Measurements from ENCODE around the gene PCDHB13. TPM values are rescaled to one million over a fixed set of nuclear protein-coding genes. Genes with fewer than 3 reads are reported as not detected.
"Not testable (repeated sequence)": the region's sequence is repeated elsewhere in the genome, so short reads cannot be mapped to it uniquely, and the experiment has no call there.

The PCDHB13 gene
- total and polyA plus RNA-seq, 4 experiments from 2014 or later = 0.09 to 0.11 TPM; not detected in 2

GRCh38 chr5:141247434-141247833 lies 33.7 kb downstream of the PCDHB13 start:
- POLR2A ChIA-PET (ENCODE audit: partially characterized antibody); H3K4me1 ChIP-seq (ENCODE audit: insufficient read depth, low read length); H3K4me1 Mint-ChIP-seq; H3K4me3 ChIP-seq (ENCODE audit: low read length in 2 of 2); intact Hi-C loops (cut with micrococcal nuclease); DNase-seq; H3K27me3 ChIP-seq (ENCODE audit: insufficient read depth, low read length); H3K27ac ChIP-seq (ENCODE audit: low read depth, low read length); H3K36me3 ChIP-seq (ENCODE audit: insufficient read depth, low read length): not testable (repeated sequence)
- peak overlapping the region in 1 of 8 donors; percentile 7 for H3K4me3 Mint-ChIP-seq
- peaks cover 10 to 93% (median 85%) of the 10 kb centered on the region in 8 donors for H3K9me3 Mint-ChIP-seq
- H3K36me3 Mint-ChIP-seq = peaks cover 16 to 19% of the 10 kb centered on the region in 2 donors
- peaks cover 2 to 31% of the 10 kb centered on the region in 2 donors for H3K9me3 ChIP-seq (ENCODE audit: control insufficient read depth in 1 of 2, low read length in 2 of 2)
- H3K27me3 Mint-ChIP-seq = peaks cover 5 to 13% of the 10 kb centered on the region in 2 donors
- CTCF ChIA-PET (ENCODE audit: partially characterized antibody) = interaction anchor here (1.4 kb wide), 1 partner anchor 65 kb away, joined by 3 read pairs; no protein-coding TSS in a partner anchor
- H3K27ac Mint-ChIP-seq = peak overlapping the region in 1 of 7 donors; percentile 35

GRCh38 chr5:141250576-141250975 lies 36.9 kb downstream of the PCDHB13 start:
- Mint-ChIP-seq H3K27me3 (peaks cover 0 to 1% of the 10 kb centered on the region in 2 donors), H3K9me3 (peaks cover 4 to 93% (median 85%) of the 10 kb centered on the region in 8 donors), H3K4me1 (no peaks in the 10 kb centered on the region), H3K27ac (no peak overlapping the region), H3K4me3 (no peak overlapping the region), H3K36me3 (peaks cover 14 to 19% of the 10 kb centered on the region in 2 donors)
- Histone ChIP-seq H3K9me3 (ENCODE audit: control insufficient read depth in 1 of 2, low read length in 2 of 2) (peaks cover 4 to 42% of the 10 kb centered on the region in 2 donors), H3K27me3 (ENCODE audit: insufficient read depth, low read length) (no peaks in the 10 kb centered on the region), H3K36me3 (ENCODE audit: insufficient read depth, low read length) (no peaks in the 10 kb centered on the region), H3K4me3 (ENCODE audit: low read length in 2 of 2) (no peak overlapping the region), H3K4me1 (ENCODE audit: insufficient read depth, low read length) (no peaks in the 10 kb centered on the region), H3K27ac (ENCODE audit: low read depth, low read length) (no peak overlapping the region)
- CTCF ChIA-PET (ENCODE audit: partially characterized antibody) = no interaction called here
- POLR2A ChIA-PET (ENCODE audit: partially characterized antibody) = no interaction called here
- DNase-seq = no peak
- intact Hi-C loops (cut with micrococcal nuclease) = no loop called here

- Mint-ChIP-seq H3K27me3 (no peaks in the 10 kb centered on the region), H3K36me3 (peaks cover 27 to 29% of the 10 kb centered on the region in 2 donors), H3K4me1 (no peaks in the 10 kb centered on the region), H3K4me3 (no peak overlapping the region), H3K9me3 (peaks cover 0 to 95% (median 92%) of the 10 kb centered on the region in 8 donors), H3K27ac (no peak overlapping the region)
- no peaks in the 10 kb centered on the region for H3K36me3 ChIP-seq (ENCODE audit: insufficient read depth, low read length)
- CTCF ChIA-PET (ENCODE audit: partially characterized antibody) = no interaction called here
- H3K4me1 ChIP-seq (ENCODE audit: insufficient read depth, low read length) = no peaks in the 10 kb centered on the region
- DNase-seq = no peak
- no peaks in the 10 kb centered on the region for H3K27me3 ChIP-seq (ENCODE audit: insufficient read depth, low read length)
- peaks cover 9 to 49% of the 10 kb centered on the region in 2 donors for H3K9me3 ChIP-seq (ENCODE audit: control insufficient read depth in 1 of 2, low read length in 2 of 2)
- H3K27ac ChIP-seq (ENCODE audit: low read depth, low read length) = no peak overlapping the region
- POLR2A ChIA-PET (ENCODE audit: partially characterized antibody) = no interaction called here
- no peak overlapping the region for H3K4me3 ChIP-seq (ENCODE audit: low read length in 2 of 2)
- intact Hi-C loops (cut with micrococcal nuclease) = no loop called here
Measured at GRCh38 chr5:141258464-141258863, 44.7 kb downstream of the PCDHB13 start.

GRCh38 chr5:141258948-141259347 lies 45.2 kb downstream of the PCDHB13 start:
- no peaks in the 10 kb centered on the region for H3K27me3 Mint-ChIP-seq
- H3K4me3 Mint-ChIP-seq = no peak overlapping the region
- CTCF ChIA-PET (ENCODE audit: partially characterized antibody) = no interaction called here
- Histone ChIP-seq H3K4me3 (ENCODE audit: low read length in 2 of 2) (no peak overlapping the region), H3K9me3 (ENCODE audit: control insufficient read depth in 1 of 2, low read length in 2 of 2) (peaks cover 9 to 47% of the 10 kb centered on the region in 2 donors), H3K27me3 (ENCODE audit: insufficient read depth, low read length) (no peaks in the 10 kb centered on the region), H3K4me1 (ENCODE audit: insufficient read depth, low read length) (no peaks in the 10 kb centered on the region), H3K27ac (ENCODE audit: low read depth, low read length) (no peak overlapping the region), H3K36me3 (ENCODE audit: insufficient read depth, low read length) (no peaks in the 10 kb centered on the region)
- intact Hi-C loops (cut with micrococcal nuclease) = no loop called here
- no peak for DNase-seq
- no peaks in the 10 kb centered on the region for H3K4me1 Mint-ChIP-seq
- H3K36me3 Mint-ChIP-seq = peaks cover 29 to 31% of the 10 kb centered on the region in 2 donors
- peaks cover 0 to 95% (median 92%) of the 10 kb centered on the region in 8 donors for H3K9me3 Mint-ChIP-seq
- H3K27ac Mint-ChIP-seq = no peak overlapping the region
- POLR2A ChIA-PET (ENCODE audit: partially characterized antibody) = no interaction called here

- Mint-ChIP-seq H3K27ac (no peak overlapping the region), H3K36me3 (peaks cover 32 to 34% of the 10 kb centered on the region in 2 donors), H3K4me3 (no peak overlapping the region), H3K27me3 (no peaks in the 10 kb centered on the region), H3K9me3 (peaks cover 0 to 95% (median 90%) of the 10 kb centered on the region in 8 donors), H3K4me1 (no peaks in the 10 kb centered on the region)
- Histone ChIP-seq H3K4me3 (ENCODE audit: low read length in 2 of 2) (no peak overlapping the region), H3K27ac (ENCODE audit: low read depth, low read length) (no peak overlapping the region), H3K36me3 (ENCODE audit: insufficient read depth, low read length) (no peaks in the 10 kb centered on the region), H3K9me3 (ENCODE audit: control insufficient read depth in 1 of 2, low read length in 2 of 2) (peaks cover 6 to 55% of the 10 kb centered on the region in 2 donors), H3K4me1 (ENCODE audit: insufficient read depth, low read length) (no peaks in the 10 kb centered on the region), H3K27me3 (ENCODE audit: insufficient read depth, low read length) (no peaks in the 10 kb centered on the region)
- DNase-seq = no peak
- CTCF ChIA-PET (ENCODE audit: partially characterized antibody) = no interaction called here
- intact Hi-C loops (cut with micrococcal nuclease) = no loop called here
- POLR2A ChIA-PET (ENCODE audit: partially characterized antibody) = no interaction called here
Measured at GRCh38 chr5:141260458-141261237, 46.9 kb downstream of the PCDHB13 start.

- H3K27ac ChIP-seq (ENCODE audit: low read depth, low read length) = no peak overlapping the region
- H3K4me3 ChIP-seq (ENCODE audit: low read length in 2 of 2) = no peak overlapping the region
- no peak overlapping the region for H3K4me3 Mint-ChIP-seq
- no peak overlapping the region for H3K27ac Mint-ChIP-seq
- H3K36me3 ChIP-seq (ENCODE audit: insufficient read depth, low read length) = no peaks in the 10 kb centered on the region
- H3K4me1 Mint-ChIP-seq = no peaks in the 10 kb centered on the region
- peaks cover 5 to 60% of the 10 kb centered on the region in 2 donors for H3K9me3 ChIP-seq (ENCODE audit: control insufficient read depth in 1 of 2, low read length in 2 of 2)
- CTCF ChIA-PET (ENCODE audit: partially characterized antibody) = no interaction called here
- peaks cover 35 to 39% of the 10 kb centered on the region in 2 donors for H3K36me3 Mint-ChIP-seq
- DNase-seq = no peak
- H3K27me3 Mint-ChIP-seq = no peaks in the 10 kb centered on the region
- H3K27me3 ChIP-seq (ENCODE audit: insufficient read depth, low read length) = no peaks in the 10 kb centered on the region
- POLR2A ChIA-PET (ENCODE audit: partially characterized antibody) = no interaction called here
- intact Hi-C loops (cut with micrococcal nuclease) = no loop called here
- H3K9me3 Mint-ChIP-seq = peaks cover 0 to 95% (median 90%) of the 10 kb centered on the region in 8 donors
- no peaks in the 10 kb centered on the region for H3K4me1 ChIP-seq (ENCODE audit: insufficient read depth, low read length)
Measured at GRCh38 chr5:141261238-141261546, 47.5 kb downstream of the PCDHB13 start.

All from CD4-positive, alpha-beta memory T cell (primary cell).